Measurements from ENCODE around the gene TMCO4. TPM values are rescaled to one million over a fixed set of nuclear protein-coding genes. Genes with fewer than 3 reads are reported as not detected.

The TMCO4 gene
- total RNA-seq, 1 experiment from 2014 or later, result 7.2 TPM

GRCh38 chr1:19771350-19771749, 28.4 kb downstream of the TMCO4 start:
- CTCF ChIA-PET, result interaction anchor here (1.0 to 2.1 kb wide), 4 partner anchors 45 to 110 kb away, joined by 3 to 16 read pairs (median 5); partner anchors contain the start of gene OTUD3
- TF ChIP-seq MXD4 (CRISPR knock-in tag; IDR thresholded peaks at IDR 0.05; ENCODE audit: borderline replicate concordance) (no peak), ZNF138 (CRISPR knock-in tag; conservative IDR thresholded peaks at IDR 0.05) (no peak), NR2C2 (CRISPR knock-in tag; IDR thresholded peaks at IDR 0.05) (no peak), ZBTB21 (CRISPR knock-in tag; IDR thresholded peaks at IDR 0.05; ENCODE audit: borderline replicate concordance) (no peak), ZNF281 (CRISPR knock-in tag; IDR thresholded peaks at IDR 0.05) (no peak), PREB (CRISPR knock-in tag; IDR thresholded peaks at IDR 0.05; ENCODE audit: borderline replicate concordance) (no peak)
- DNase-seq (ENCODE audit: low spot score) (no peak), ATAC-seq (no peak)
- Mint-ChIP-seq H3K36me3 (no peaks in the 10 kb centered on the region), H3K27me3 (ENCODE audit: low read depth) (peaks cover 2% of the 10 kb centered on the region; the same call in 1 of the 2 replicates), H3K4me1 (peaks cover 19% of the 10 kb centered on the region), H3K9me3 (no peaks in the 10 kb centered on the region), H3K27ac (no peak overlapping the region), H3K4me3 (no peak overlapping the region)
- POLR2A ChIA-PET, result interaction anchor here (1.0 kb wide), 1 partner anchor 56 kb away, joined by 3 read pairs; no protein-coding TSS in a partner anchor

GRCh38 chr1:19770436-19771190, 29.1 kb downstream of the TMCO4 start:
- ChIA-PET CTCF (interaction anchor here (0.5 to 2.1 kb wide), 6 partner anchors 55 to 1589 kb away, joined by 3 to 16 read pairs (median 4); partner anchors contain the start of gene OTUD3), POLR2A (interaction anchor here (1.0 kb wide), 1 partner anchor 55 kb away, joined by 3 read pairs; no protein-coding TSS in a partner anchor)
- no peak for ATAC-seq
- H3K27ac Mint-ChIP-seq, result no peak overlapping the region
- no peaks in the 10 kb centered on the region for H3K9me3 Mint-ChIP-seq
- H3K36me3 Mint-ChIP-seq, result no peaks in the 10 kb centered on the region
- H3K27me3 Mint-ChIP-seq (ENCODE audit: low read depth), result no peaks in the 10 kb centered on the region
- H3K4me1 Mint-ChIP-seq, result peaks cover 25% of the 10 kb centered on the region
- no peak overlapping the region for H3K4me3 Mint-ChIP-seq
- no peak for DNase-seq (ENCODE audit: low spot score)
- TF ChIP-seq ERG (CRISPR knock-in tag; IDR thresholded peaks at IDR 0.05) (no peak), NFYB (CRISPR knock-in tag; conservative IDR thresholded peaks at IDR 0.05; ENCODE audit: low read depth) (no peak), ZNF423 (CRISPR knock-in tag; IDR thresholded peaks at IDR 0.05) (no peak), MLX (CRISPR knock-in tag; IDR thresholded peaks at IDR 0.05) (no peak), HMGXB4 (CRISPR knock-in tag; IDR thresholded peaks at IDR 0.05) (no peak), PRRX2 (CRISPR knock-in tag; IDR thresholded peaks at IDR 0.05) (no peak), FOXK1 (CRISPR knock-in tag; IDR thresholded peaks at IDR 0.05) (no peak), IRF2 (CRISPR knock-in tag; IDR thresholded peaks at IDR 0.05; ENCODE audit: borderline replicate concordance, low read depth) (no peak), MYBL2 (CRISPR knock-in tag; IDR thresholded peaks at IDR 0.05) (no peak), NFE2L1 (CRISPR knock-in tag; IDR thresholded peaks at IDR 0.05) (no peak), E2F1 (CRISPR knock-in tag; IDR thresholded peaks at IDR 0.05) (no peak), ARID4B (CRISPR knock-in tag; IDR thresholded peaks at IDR 0.05; ENCODE audit: borderline replicate concordance) (no peak), USF2 (CRISPR knock-in tag; IDR thresholded peaks at IDR 0.05) (no peak)
